Osteoblast (primary cell): ENCODE results near the gene INAFM2. TPM values are rescaled to one million over a fixed set of nuclear protein-coding genes. Genes with fewer than 3 reads are reported as not detected.

Experiments used
- DNase-seq: peaks from one replicate; pipeline ENCODE4 v3.0.0; 2011; ENCODE audit warnings: low spot score, mixed read lengths; ENCODE audit not compliant: insufficient read length; ENCODE audit errors: missing footprints
- H2AFZ ChIP-seq: 2 replicates; pipeline ENCODE4 v1.6.0; 2011; ENCODE audit warnings: mild to moderate bottlenecking, low read length
- H3K27ac ChIP-seq: 2 replicates; pipeline ENCODE4 v1.5.1; 2011; ENCODE audit warnings: mild to moderate bottlenecking, low read depth, low read length, moderate library complexity
- H3K27me3 ChIP-seq: 2 replicates; pipeline ENCODE4 v1.6.0; 2012; ENCODE audit warnings: mild to moderate bottlenecking, control low read depth, inconsistent platforms, low read length, moderate library complexity; ENCODE audit not compliant: insufficient read depth
- H3K36me3 ChIP-seq: 2 replicates; pipeline ENCODE4 v1.5.1; 2011; ENCODE audit warnings: mild to moderate bottlenecking, low read length, control low read depth, moderate library complexity; ENCODE audit not compliant: insufficient read depth
- H3K4me1 ChIP-seq: 2 replicates; pipeline ENCODE4 v1.5.1; 2011; ENCODE audit warnings: mild to moderate bottlenecking, low read length, control low read depth, moderate library complexity; ENCODE audit not compliant: insufficient read depth
- H3K4me2 ChIP-seq: 2 replicates; pipeline ENCODE4 v1.6.0; 2011; ENCODE audit warnings: mild to moderate bottlenecking, low read length; ENCODE audit not compliant: insufficient read depth
- H3K4me3 ChIP-seq: fragments of 200-600 bp; sonication (generic); 3 replicates; pipeline ENCODE4 v1.5.1; 2012; ENCODE audit warnings: mild to moderate bottlenecking, low read length, inconsistent platforms; ENCODE audit not compliant: insufficient read depth
- H3K79me2 ChIP-seq: 2 replicates; pipeline ENCODE4 v1.6.0; 2012; ENCODE audit warnings: mild to moderate bottlenecking, low read length, control low read depth, inconsistent platforms; ENCODE audit not compliant: insufficient read depth
- H3K9me3 ChIP-seq: 2 replicates; pipeline ENCODE4 v1.5.1; 2011; ENCODE audit warnings: low read depth, low read length, control low read depth
- H4K20me1 ChIP-seq: 2 replicates; pipeline ENCODE4 v1.6.0; 2012; ENCODE audit warnings: mild to moderate bottlenecking, low read length, control low read depth; ENCODE audit not compliant: insufficient read depth
- total RNA-seq: library from RNA; depleted of rRNA; stranded (reverse); fragments of >200 nt; gene quantifications from 2 replicates; pipeline ENCODE4 v1.2.3, GENCODE V29; 2012
- TF ChIP-seq, protein P1 (sequence below): IDR thresholded peaks from 2 replicates; pipeline ENCODE4 v1.5.1; 2011; ENCODE audit warnings: mild to moderate bottlenecking, low read depth, low read length, moderate library complexity; ENCODE audit errors: extremely low read depth

The INAFM2 gene
- total RNA-seq, 1 donor, result 17.7 TPM

GRCh38 chr15:40298216-40298935, 25.1 kb upstream of the INAFM2 start:
- Histone ChIP-seq H3K36me3 (no peaks in the 10 kb centered on the region), H3K4me1 (no peaks in the 10 kb centered on the region), H3K4me3 (no peak overlapping the region), H3K4me2 (no peak overlapping the region), H3K9me3 (peaks cover 4% of the 10 kb centered on the region), H3K27me3 (peaks cover 48% of the 10 kb centered on the region), H3K79me2 (no peaks in the 10 kb centered on the region), H4K20me1 (no peaks in the 10 kb centered on the region), H3K27ac (no peak overlapping the region), H2AFZ (no peak overlapping the region)
- peak; percentile 60 for DNase-seq
- TF ChIP-seq, protein P1, sequence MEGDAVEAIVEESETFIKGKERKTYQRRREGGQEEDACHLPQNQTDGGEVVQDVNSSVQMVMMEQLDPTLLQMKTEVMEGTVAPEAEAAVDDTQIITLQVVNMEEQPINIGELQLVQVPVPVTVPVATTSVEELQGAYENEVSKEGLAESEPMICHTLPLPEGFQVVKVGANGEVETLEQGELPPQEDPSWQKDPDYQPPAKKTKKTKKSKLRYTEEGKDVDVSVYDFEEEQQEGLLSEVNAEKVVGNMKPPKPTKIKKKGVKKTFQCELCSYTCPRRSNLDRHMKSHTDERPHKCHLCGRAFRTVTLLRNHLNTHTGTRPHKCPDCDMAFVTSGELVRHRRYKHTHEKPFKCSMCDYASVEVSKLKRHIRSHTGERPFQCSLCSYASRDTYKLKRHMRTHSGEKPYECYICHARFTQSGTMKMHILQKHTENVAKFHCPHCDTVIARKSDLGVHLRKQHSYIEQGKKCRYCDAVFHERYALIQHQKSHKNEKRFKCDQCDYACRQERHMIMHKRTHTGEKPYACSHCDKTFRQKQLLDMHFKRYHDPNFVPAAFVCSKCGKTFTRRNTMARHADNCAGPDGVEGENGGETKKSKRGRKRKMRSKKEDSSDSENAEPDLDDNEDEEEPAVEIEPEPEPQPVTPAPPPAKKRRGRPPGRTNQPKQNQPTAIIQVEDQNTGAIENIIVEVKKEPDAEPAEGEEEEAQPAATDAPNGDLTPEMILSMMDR, result no peak

- Histone ChIP-seq H3K36me3 (no peaks in the 10 kb centered on the region), H2AFZ (no peak overlapping the region), H3K4me3 (no peak overlapping the region), H4K20me1 (no peaks in the 10 kb centered on the region), H3K4me2 (no peak overlapping the region), H3K79me2 (no peaks in the 10 kb centered on the region), H3K9me3 (peaks cover 4% of the 10 kb centered on the region), H3K27me3 (peaks cover 43% of the 10 kb centered on the region), H3K4me1 (no peaks in the 10 kb centered on the region), H3K27ac (no peak overlapping the region)
- TF ChIP-seq, protein P1, result no peak
- no peak for DNase-seq
These were observed 23.1 kb upstream of the INAFM2 start for GRCh38 chr15:40300367-40300766.

GRCh38 chr15:40300771-40301170, 22.7 kb upstream of the INAFM2 start:
- H4K20me1 ChIP-seq, result no peaks in the 10 kb centered on the region
- TF ChIP-seq, protein P1, result no peak
- no peaks in the 10 kb centered on the region for H3K79me2 ChIP-seq
- H3K36me3 ChIP-seq, result no peaks in the 10 kb centered on the region
- H3K4me2 ChIP-seq, result no peak overlapping the region
- DNase-seq, result peak; percentile 60
- H3K27ac ChIP-seq, result no peak overlapping the region
- H3K27me3 ChIP-seq, result peaks cover 44% of the 10 kb centered on the region
- no peak overlapping the region for H3K4me3 ChIP-seq
- peaks cover 4% of the 10 kb centered on the region for H3K9me3 ChIP-seq
- no peaks in the 10 kb centered on the region for H3K4me1 ChIP-seq
- no peak overlapping the region for H2AFZ ChIP-seq

DNA sequence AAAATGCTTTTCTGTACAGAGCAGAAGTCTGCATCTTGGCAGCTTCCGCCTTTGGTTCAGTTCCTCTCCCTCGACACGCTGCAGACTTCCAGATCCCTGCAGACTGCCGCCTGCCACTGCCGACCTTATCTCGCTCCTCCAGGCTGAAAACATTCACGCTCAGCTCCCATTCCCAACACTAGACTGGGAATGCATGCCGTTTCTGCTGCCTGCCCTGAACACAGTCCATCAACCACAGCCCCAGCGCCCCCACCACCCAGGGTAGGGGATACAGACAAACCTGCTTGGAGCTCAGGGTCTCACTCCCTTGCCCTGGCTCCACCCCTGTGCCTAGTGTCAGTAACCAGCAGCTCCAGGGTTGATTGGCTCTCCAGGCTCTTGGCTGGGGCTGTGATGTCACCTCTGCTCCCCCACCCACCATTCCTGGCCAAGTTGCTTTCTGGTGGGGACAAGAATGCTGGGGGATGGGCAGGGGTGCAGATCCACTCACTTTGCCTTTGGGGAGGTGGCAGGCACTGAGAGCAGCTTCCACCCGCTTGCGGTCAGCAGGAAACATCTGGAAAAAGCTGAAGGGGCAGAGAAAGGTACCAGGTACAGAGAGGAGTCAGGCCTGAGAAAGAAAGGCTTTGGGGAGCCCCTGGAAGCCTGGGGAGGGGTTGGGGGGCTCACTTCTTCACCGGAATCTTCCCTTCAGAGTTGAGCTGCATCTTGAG, 21.9 kb upstream of the INAFM2 start:
- H3K27me3 ChIP-seq, result peaks cover 47% of the 10 kb centered on the region

More for the DNA sequence above, 21.9 kb upstream of the INAFM2 start:
- H3K4me2 ChIP-seq, result no peak overlapping the region
- H3K4me1 ChIP-seq, result no peaks in the 10 kb centered on the region
- TF ChIP-seq, protein P1, result no peak
- peak; percentile 51 for DNase-seq
- H4K20me1 ChIP-seq, result no peaks in the 10 kb centered on the region
- H3K4me3 ChIP-seq, result no peak overlapping the region
- no peak overlapping the region for H3K27ac ChIP-seq
- H3K9me3 ChIP-seq, result peaks cover 4% of the 10 kb centered on the region
- no peaks in the 10 kb centered on the region for H3K36me3 ChIP-seq
- H3K79me2 ChIP-seq, result no peaks in the 10 kb centered on the region
- no peak overlapping the region for H2AFZ ChIP-seq
